DMS 273 (cell line): Measurements from ENCODE around the gene CWF19L2.
"Not testable (repeated sequence)": the region's sequence is repeated elsewhere in the genome, so short reads cannot be mapped to it uniquely, and the experiment has no call there.

Source experiments
- DNase-seq: peaks from one replicate; lab custom pipeline; 2025; ENCODE audit not compliant: unreplicated experiment; lab: John Stamatoyannopoulos, UW

Gene CWF19L2

DNA sequence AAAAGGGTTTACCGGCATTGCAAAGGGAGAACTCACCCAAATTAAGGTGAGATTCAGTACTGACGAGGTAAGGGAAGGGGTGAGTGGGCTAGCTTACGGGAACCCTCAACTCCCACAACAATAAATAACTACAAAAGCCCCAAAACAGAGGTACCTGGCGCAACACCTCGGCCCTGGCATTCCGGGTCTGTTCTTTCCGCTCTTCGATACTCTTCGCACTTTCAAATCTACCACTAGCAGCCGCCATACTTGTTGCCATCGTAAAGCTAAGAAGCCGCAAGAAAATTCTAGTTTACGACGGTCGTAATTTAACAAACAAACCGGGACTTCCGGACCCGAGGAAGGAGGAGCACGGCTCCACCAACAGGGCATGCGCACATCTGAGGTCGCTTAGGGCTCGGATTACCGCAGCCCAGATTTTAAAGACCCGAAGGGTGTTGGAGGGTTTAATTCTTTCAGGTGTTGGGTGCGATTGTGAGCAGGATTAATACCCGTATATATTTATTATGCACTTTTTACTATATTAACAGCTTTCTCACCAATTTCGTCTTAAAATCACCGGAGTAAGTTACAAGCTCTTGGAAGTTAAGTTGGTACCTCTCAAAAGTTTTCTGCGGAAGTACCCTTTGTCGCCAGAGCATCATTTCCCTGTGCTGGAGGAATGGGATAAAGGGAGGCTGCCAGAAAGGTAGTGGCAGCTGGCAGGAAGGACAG, at the start of gene CWF19L2:
TSS of gene CWF19L2 (minus strand) at position 268 of the 714 bp plus-strand sequence. CDS start at position 259, 9 bp downstream.
- peak; percentile 96 for DNase-seq

DNA sequence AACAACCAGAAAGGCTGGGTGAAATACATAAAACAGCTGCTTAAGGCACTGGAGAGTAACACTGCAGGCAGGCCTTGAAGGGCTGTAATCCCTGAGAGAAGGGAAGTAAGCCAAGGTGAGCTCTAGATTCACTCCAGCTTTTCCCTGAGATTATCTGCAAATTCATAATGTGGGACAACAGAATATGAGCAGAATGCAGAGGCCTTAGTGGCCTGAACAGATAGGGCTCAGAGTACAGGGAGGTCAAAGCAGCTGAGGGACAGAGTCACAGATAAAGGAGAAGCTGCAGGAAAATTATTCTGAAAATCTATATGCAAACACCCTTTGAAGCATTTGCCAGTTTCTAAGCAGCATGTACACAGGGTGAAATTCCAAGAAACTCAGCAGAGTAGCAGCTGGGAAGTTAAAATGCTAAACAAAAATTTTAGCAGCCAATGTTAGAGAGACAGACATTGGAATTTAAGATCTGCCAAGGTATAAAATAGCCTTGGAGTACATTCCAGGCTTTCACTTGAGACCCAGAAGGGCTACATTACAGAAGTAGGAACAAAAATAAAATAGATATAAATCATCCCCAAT, 48.1 kb upstream of the CWF19L2 start:
- no peak for DNase-seq

DNA sequence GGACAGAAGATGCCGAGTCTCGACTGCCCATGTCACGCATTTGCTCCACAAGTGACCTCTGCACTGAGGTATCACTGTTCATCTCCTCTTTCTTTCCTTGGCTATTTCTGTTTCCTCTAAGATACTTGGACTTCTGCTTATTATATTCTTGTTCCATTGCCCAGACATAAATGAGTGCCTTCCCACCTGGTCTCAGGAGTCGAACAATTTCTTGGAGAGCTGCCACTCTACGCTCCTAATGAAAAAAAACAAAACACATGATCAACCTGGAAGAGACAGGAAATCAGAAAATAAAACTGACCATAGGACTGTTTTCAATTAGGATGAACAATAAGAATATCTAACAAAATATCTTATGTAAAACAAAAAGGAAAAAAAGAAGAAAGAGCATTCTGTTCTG, 47.4 kb upstream of the CWF19L2 start:
- DNase-seq, result no peak

DNA sequence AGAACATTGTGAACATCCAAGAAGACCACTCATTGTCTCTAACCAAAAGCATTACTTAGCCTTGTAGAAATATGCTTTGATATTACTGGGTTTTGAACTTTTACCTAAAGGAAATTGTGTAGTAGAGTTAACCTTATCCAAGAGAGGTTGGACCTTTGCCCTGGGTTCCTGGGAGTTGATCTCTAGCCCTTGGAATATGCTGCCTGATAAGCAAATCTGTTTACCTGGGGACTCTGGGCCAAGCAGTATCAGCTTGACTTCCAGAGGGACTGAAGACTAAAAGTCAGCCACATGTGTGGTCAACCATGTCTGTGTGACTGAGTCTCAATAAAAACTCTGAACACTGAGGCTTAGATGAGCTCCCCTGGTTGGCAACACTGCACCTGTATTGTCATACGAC, 44.1 kb upstream of the CWF19L2 start:
- DNase-seq, result no peak

DNA sequence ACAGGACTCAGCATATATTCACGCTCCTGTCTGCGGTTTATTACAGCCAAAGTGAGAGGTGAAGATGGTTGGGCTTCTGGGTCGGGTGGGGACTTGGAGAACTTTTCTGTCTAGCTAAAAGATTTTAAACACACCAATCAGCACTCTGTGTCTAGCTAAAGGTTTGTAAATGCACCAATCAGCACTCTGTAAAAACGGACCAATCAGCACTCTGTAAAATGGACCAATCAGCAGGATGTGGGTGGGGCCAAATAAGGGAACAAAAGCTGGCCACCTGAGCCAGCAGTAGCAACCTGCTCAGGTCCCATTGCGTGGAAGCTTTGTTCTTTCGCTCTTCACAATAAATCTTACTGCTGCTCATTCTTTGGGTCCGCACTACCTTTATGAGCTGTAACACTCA, 39.7 kb upstream of the CWF19L2 start:
- not testable (repeated sequence) for DNase-seq

DNA sequence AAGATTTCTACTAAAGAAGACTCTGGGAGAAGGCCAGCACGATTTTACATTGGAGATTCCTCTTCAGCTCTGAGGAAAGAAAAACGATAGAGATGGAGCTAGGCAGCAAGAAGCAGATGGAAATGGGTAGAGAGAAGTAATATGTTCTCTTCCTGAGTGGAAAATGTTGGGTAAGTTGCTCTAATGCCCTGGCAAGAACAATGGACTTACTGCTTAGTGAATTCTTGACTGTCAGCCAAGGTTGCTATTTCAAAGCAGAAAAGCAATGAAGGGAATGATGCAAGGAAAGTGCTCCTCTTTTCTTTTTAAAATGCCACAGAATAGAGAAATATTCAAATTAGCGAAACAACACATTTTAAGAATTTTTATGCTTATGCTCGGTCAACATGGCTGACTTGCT, 38.4 kb upstream of the CWF19L2 start:
- no peak for DNase-seq

DNA sequence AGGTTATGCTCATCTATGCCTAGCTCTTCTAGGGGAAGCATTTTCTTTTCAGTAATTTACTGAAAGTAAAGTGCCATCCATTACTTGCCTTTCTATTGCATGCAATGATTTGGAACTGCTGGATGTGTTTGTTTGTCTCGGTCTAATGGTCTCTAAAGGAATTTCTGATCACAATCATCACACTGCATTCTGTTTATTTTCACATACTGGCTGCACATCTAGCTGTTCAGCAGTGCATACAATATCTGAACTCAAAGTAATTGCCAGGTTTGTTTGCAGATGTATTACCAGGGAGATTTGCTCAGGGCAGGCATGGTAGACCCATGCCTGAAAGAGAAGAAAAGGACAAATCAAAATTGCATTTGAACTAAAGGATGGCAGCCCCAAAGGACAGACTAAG, 36.4 kb upstream of the CWF19L2 start:
- no peak for DNase-seq

DNA sequence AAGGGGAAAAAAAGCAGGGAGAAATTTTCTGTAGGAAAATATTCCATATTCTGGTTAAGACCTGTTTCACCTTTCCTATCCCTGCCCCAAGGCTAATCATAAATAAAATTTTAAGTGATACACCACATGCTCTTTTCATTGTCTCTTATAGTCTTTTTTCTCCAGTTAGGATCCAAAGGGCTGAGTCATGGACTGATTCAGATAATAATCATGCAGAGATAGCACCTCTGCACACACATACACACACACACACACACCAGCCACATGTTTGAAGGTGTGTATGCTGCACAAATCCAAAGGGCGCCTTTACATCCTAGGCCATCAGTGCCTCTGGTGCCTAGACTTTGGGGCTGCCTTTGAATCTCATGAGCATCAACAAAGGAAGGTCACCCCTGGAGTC, 35.5 kb upstream of the CWF19L2 start:
- no peak for DNase-seq

DNA sequence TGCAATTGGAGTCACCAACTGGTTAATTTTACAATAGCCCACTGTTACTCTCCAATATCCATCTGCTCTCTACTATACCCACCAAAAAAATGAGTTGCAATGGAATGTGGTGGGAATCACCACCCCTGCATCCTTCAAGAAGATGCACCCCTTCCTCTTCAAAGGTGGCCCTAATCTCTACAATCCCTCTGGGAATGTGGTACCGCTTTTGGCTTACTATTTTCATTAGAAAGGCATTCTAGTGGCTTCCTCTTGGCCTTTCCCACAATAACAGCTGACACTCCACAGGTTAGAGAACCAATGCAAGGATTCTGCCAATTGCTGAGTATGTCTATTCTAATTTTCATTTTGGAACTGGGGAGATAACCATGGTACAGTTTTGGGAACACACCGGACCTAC, 33.2 kb upstream of the CWF19L2 start:
- DNase-seq, result no peak

DNA sequence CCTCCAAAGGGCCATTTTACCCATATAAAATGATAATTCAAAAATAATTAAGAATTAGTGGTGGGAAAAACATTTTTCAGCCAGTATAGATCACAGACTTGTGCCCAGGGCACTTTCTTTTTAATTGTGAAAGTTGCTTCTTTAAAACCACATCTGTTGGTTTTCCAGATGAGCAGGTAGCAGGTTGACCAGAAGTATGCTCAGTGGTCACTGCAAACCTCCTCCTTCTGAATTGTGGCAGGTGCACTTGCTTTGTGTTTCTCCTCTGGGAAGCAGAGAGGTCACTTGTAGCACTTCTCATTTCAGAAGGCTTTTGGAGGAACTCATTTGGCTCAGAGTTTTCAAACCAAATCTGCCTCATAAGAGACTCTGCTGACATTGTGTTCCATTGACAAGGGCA, 24.6 kb upstream of the CWF19L2 start:
- no peak for DNase-seq

DNA sequence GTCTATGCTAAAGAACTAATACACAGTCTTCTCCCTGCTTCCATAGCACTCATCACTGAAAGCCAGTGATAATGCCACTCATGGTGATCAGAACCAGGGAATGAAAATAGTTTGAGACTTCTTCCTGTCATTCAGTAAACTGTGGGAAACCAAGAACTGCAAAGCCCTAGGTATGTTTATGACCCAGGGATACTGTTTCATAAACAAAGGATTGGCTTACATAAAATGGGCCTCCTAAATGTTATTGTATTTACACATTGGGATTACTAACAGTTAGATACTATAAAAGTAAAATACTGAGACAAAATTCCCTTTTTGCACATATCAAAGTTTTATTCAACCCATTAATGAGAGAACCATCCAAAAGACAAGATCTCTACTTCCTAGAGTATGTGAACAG, 21.3 kb upstream of the CWF19L2 start:
- no peak for DNase-seq

DNA sequence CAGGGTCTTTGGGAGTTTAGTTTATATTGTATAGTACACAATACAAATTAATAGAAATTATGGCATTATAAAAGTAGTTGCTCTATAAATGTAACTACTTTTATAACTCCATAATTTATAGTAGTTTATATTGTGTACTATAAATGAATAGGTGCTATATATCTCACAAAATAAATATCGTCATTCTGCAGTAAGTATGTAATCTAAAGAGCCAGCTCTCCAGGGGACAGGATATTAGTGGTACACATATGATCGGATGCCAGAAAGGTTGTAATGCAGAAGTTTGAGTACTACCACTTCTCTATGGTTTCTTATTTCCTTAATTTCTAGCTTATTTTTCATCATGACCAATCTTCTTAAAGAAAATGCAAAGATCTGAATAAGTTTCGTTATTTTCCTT, 20.2 kb upstream of the CWF19L2 start:
- DNase-seq, result no peak

DNA sequence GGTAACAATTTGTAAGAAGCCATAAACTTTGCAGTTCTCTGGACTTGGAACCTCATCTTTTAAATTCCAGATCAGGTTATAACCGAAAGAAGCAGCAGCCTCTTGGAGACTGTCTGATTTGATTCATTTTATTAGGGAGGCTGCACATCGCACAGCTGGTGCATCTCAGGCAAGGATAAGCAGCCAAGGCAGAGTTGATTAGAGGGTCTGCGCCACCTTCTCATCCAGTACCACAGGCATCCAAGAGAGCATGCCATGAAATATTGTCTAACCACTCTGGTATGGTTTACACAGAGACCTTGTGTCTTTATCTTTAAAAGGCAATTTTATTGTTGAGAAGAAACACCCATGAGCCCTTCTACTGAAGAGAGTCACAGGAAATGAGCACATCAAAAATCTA, 16.2 kb upstream of the CWF19L2 start:
- DNase-seq, result no peak

DNA sequence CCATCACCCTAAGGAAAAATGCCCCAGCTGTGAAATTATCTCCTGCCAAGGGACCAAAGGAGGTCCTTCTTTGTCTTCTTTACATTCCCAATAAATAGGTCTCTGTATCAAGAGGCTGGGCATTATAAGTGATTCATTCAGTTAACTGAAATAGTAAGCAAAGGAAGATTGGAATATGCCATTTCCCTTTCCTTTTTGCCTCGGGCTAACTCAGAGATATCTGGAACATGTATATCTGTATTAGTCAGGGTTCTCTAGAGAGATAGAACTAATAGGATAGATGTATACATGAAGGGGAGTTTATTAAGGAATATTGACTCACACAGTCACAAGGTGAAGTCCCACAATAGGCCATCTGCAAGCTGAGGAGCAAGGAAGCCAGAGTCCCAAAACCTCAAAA, 15.3 kb upstream of the CWF19L2 start:
- no peak for DNase-seq

DNA sequence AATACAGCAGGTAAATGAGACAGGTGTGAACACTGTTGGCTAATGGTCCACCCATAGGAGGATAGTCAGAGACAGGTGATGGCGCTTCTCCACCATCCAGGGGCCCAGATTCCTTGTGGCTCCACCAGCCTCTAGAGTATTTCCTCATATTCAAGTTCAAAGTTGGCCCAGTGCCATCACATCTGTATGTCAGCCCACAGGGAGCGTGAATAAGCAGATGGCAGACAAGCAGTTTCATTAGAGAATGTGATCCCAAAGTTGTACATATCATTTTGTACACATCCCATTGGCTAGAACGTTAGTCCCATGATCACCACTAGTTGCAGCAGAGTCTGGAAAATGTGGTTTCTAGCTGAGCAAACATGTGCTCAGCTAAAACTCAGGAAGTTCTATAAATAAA, 11.0 kb upstream of the CWF19L2 start:
- DNase-seq, result peak; percentile 77

DNA sequence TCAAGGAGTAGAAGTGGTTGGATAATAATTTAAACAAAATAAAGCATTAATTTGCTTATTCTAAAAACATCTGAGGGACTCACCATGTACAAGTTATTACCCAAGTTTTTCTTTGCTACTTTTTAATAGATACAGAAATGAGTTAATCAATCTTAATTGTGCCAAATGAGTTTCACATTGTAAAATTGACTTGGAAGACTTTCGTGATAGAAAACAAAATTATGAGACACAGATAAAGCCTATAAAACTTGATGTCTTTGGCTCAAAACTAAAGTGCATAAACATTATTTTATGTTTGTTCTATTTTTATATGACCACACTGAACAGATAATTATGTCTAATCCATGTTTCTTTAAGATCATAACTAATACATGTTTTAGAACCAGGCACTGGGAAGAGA, 10.1 kb upstream of the CWF19L2 start:
- no peak for DNase-seq

DNA sequence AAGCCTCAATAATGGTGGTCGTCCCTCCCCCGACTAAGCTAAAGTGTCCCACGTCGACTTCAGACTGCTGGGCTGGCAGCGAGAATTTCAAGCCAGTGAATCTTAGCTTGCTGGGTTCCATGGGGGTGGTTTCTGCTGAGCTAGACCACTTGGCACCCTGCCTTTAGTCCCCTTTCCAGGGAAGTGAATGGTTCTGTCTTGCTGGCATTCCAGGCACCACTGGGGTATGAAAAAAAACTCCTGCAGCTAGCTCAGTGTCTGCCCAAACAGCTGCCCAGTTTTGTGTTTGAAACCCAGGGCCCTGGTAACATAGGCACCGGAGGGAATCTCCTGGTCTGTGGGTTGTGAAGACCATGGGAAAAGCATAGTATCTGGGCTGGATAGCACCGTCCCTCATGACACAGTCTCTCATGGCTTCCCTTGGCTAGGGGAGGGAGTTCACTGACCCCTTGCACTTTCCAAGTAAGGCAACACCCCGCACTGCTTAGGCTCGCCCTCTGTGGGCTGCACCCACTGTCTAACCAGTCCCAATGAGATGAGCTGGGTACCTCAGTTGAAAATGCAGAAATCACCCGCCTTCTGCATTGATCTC, 8.7 kb upstream of the CWF19L2 start:
- not testable (repeated sequence) for DNase-seq

DNA sequence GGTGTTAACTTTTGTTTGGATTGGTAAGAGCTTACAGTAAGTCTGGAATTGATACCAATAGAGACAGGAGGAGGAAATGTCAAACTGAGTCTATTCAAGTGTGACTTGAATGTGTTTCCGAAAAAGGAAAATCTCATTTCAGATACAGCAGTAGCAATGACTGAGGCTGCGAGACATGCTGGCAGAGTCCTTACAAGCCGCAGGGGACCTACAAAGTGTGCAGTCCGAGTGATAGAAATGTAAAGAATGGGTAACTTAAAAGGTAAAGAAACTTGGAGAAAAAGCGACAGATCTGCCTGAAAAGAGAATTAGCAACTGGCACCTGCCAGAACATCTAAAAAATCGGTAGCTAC, 444 bp downstream of the CWF19L2 start:
- DNase-seq, result peak; percentile 15

DNA sequence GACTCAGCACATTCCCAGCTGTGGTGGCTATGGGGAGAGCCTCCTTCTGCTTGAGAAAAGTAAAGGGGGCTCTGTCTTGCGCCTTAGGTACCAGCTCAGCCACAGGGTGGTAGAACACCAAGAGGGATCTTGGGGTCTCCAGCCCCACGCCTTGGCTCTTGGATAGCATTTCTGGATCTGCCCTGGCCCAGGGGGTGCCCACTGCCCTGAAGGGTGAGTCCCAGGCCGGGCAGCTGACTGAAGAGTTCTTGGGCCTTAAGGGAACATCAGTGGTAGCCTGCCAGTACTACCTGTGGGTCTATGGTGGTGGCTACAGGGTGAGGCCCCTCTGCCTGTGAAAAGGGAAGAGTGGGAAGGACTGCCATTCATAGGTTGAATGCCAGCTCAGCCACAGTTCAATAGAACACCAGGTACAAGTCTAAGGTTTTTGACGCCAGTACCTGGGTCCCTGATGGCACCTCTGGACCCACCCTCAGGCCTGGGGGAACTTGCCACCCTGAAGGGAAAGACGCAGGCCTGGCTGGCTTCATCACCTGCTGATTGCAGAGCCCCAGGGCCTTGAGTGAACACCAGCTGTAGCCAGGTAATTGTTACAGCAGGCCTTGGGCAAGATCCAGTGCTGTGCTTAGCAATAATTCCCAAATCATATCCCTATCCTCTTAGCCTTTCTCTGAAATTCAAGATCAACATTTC, 3.9 kb downstream of the CWF19L2 start:
- DNase-seq, result no peak

DNA sequence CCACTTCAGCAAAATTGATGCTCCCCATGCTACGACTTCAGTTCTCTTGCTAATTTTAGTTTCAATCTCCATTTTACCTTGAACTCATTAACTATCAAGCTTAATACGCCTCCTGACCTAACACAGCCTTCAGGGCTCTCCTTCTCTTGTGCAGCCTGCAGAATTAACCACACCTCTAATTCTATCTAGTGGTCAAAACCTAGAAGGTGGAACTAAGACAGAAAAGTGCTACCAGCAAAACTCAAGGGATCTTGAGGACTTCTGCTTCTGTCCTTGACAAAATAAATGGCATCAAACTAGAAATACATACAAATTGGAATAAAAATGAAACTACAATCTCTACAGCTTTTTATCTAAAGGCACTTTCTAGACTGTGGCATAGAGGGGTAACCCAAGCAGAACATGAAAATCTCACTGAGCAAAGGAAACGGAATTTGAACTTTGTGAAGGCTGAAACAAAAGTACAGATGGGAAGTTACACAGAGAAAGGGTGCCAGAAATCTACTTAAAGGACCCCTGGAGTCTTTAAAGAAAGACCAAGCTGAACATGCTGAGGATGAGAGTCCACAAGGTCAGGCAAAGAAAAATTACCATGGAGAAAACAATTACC, 10.7 kb downstream of the CWF19L2 start:
- DNase-seq, result no peak

DNA sequence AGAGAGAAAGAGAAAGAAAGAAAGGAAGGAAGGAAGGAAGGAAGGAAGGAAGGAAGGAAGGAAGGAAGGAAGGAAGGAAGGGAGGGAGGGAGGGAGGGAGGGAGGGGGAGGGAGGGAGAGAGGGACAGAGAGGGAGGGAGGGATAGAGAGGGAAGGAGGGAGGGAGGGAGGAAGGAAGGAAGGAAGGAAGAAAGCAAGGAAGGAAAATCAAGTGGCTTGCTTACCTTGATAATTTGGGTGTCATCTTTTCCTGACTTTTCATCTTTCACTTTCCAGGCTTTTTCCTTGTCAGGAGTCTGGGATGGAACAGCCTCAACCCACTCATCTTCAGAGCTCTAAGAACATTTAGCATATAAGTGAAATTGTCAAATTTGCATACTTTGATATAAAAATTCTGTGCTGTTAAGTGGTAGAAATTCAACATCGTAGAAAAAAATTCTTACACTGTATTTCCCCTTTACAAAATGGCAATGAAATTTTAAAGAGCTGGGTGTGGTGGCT, 14.9 kb downstream of the CWF19L2 start:
- DNase-seq, result no peak
